H9 (cell line): ENCODE data around the gene SPPL3. TPM values are rescaled to one million over a fixed set of nuclear protein-coding genes. Genes with fewer than 3 reads are reported as not detected.

Experiments used
- DNase-seq: peaks from one replicate; pipeline ENCODE4 v3.0.0-alpha.2; 2017
- H2AFZ ChIP-seq: one replicate; pipeline ENCODE4 v1.6.1; 2013; ENCODE audit warnings: mild to moderate bottlenecking, low read length, control low read depth, moderate library complexity
- H2AK5ac ChIP-seq: 2 replicates; pipeline ENCODE4 v1.6.1; 2013; ENCODE audit warnings: low read length, control low read depth, mixed read lengths; ENCODE audit not compliant: insufficient read length
- H2BK120ac ChIP-seq: one replicate; pipeline ENCODE4 v1.6.1; 2013; ENCODE audit warnings: low read depth, mild to moderate bottlenecking, low read length, control low read depth, inconsistent platforms; ENCODE audit not compliant: poor library complexity, severe bottlenecking
- H2BK12ac ChIP-seq: 2 replicates; pipeline ENCODE4 v1.6.1; 2013; ENCODE audit warnings: low read length, control low read depth, mixed read lengths, low read depth; ENCODE audit not compliant: insufficient read length
- H2BK15ac ChIP-seq: 2 replicates; pipeline ENCODE4 v1.6.1; 2013; ENCODE audit warnings: low read depth, low read length, control low read depth
- H2BK20ac ChIP-seq: one replicate; pipeline ENCODE4 v1.6.1; 2013; ENCODE audit warnings: low read depth, mild to moderate bottlenecking, low read length, control low read depth, inconsistent platforms; ENCODE audit not compliant: poor library complexity, severe bottlenecking
- H2BK5ac ChIP-seq: 2 replicates; pipeline ENCODE4 v1.6.1; 2013; ENCODE audit warnings: low read length, control low read depth, mixed read lengths; ENCODE audit not compliant: insufficient read length
- H3K14ac ChIP-seq: 2 replicates; pipeline ENCODE4 v1.6.1; 2013; ENCODE audit warnings: low read length, control low read depth; ENCODE audit not compliant: insufficient read depth
- H3K18ac ChIP-seq: 2 replicates; pipeline ENCODE4 v1.6.1; 2013; ENCODE audit warnings: low read depth, mild to moderate bottlenecking, mixed read lengths, low read length, control low read depth; ENCODE audit not compliant: insufficient read length
- H3K23ac ChIP-seq: 2 replicates; pipeline ENCODE4 v1.6.1; 2013; ENCODE audit warnings: low read length, control low read depth, mixed read lengths, low read depth; ENCODE audit not compliant: insufficient read length
- H3K23me2 ChIP-seq: 2 replicates; pipeline ENCODE4 v1.6.1; 2013; ENCODE audit warnings: low read depth, mild to moderate bottlenecking, mixed read lengths, low read length, control low read depth; ENCODE audit not compliant: insufficient read length, poor library complexity, severe bottlenecking
- H3K27ac ChIP-seq: 2 replicates; pipeline ENCODE4 v1.5.1; 2013; ENCODE audit warnings: low read length, control low read depth, mixed read lengths, low read depth; ENCODE audit not compliant: insufficient read length
- H3K27me3 ChIP-seq: 2 replicates; pipeline ENCODE4 v1.6.1; 2013; ENCODE audit warnings: low read length, control low read depth, inconsistent platforms; ENCODE audit not compliant: insufficient read depth
- H3K4ac ChIP-seq: 2 replicates; pipeline ENCODE4 v1.6.1; 2013; ENCODE audit warnings: low read depth, mild to moderate bottlenecking, control low read depth, inconsistent platforms, low read length, moderate library complexity
- H3K4me1 ChIP-seq: 2 replicates; pipeline ENCODE4 v1.6.1; 2013; ENCODE audit warnings: low read length, control low read depth, inconsistent platforms; ENCODE audit not compliant: insufficient read depth
- H3K4me2 ChIP-seq: 2 replicates; pipeline ENCODE4 v1.6.1; 2013; ENCODE audit warnings: low read length, control low read depth, mixed read lengths; ENCODE audit not compliant: insufficient read length, insufficient read depth
- H3K56ac ChIP-seq: 2 replicates; pipeline ENCODE4 v1.6.1; 2013; ENCODE audit warnings: low read depth, mild to moderate bottlenecking, mixed read lengths, low read length, control low read depth; ENCODE audit not compliant: insufficient read length
- H3K79me1 ChIP-seq: 2 replicates; pipeline ENCODE4 v1.6.1; 2013; ENCODE audit warnings: low read depth, mild to moderate bottlenecking, moderate library complexity, low read length, control low read depth, inconsistent platforms; ENCODE audit not compliant: insufficient read depth, poor library complexity, severe bottlenecking
- H3K79me2 ChIP-seq: 2 replicates; pipeline ENCODE4 v1.6.1; 2013; ENCODE audit warnings: low read length, control low read depth, inconsistent platforms; ENCODE audit not compliant: insufficient read depth
- H3K9ac ChIP-seq: 2 replicates; pipeline ENCODE4 v1.6.1; 2013; ENCODE audit warnings: low read length, control low read depth, mixed read lengths; ENCODE audit not compliant: insufficient read length; ENCODE audit errors: extremely low read depth
- H3K9me3 ChIP-seq: one replicate; pipeline ENCODE4 v1.6.1; 2013; ENCODE audit warnings: low read depth, low read length, inconsistent platforms; ENCODE audit not compliant: control insufficient read depth
- H3T11ph ChIP-seq: one replicate; pipeline ENCODE4 v1.6.1; 2013; ENCODE audit warnings: mild to moderate bottlenecking, low read length, control low read depth, inconsistent platforms
- H4K20me1 ChIP-seq: one replicate; pipeline ENCODE4 v1.6.1; 2013; ENCODE audit not compliant: control insufficient read depth, insufficient read length, insufficient read depth
- H4K5ac ChIP-seq: 2 replicates; pipeline ENCODE4 v1.6.1; 2013; ENCODE audit warnings: low read depth, mild to moderate bottlenecking, mixed read lengths, low read length, control low read depth; ENCODE audit not compliant: insufficient read length
- H4K8ac ChIP-seq: replicated peaks from 2 replicates; pipeline ENCODE4 v1.6.1; 2013; ENCODE audit warnings: low read length, control low read depth, mixed read lengths, low read depth; ENCODE audit not compliant: insufficient read length
- H4K91ac ChIP-seq: 2 replicates; pipeline ENCODE4 v1.6.1; 2013; ENCODE audit warnings: low read depth, mild to moderate bottlenecking, moderate library complexity, mixed read lengths, low read length, control low read depth; ENCODE audit not compliant: insufficient read length
- H3K27ac Mint-ChIP-seq, 3 experiments: 2 replicates in 2 of 3; 3 replicates in 1 of 3; pipeline ENCODE4 v1.8.0; 2020 to 2021; ENCODE audit warnings: mixed read lengths in 3 of 3, mild to moderate bottlenecking in 1 of 3, moderate library complexity in 1 of 3
- H3K27me3 Mint-ChIP-seq: 2 replicates; pipeline ENCODE4 v1.8.0; 2021; ENCODE audit warnings: low read depth, mild to moderate bottlenecking, moderate library complexity, mixed read lengths
- H3K36me3 Mint-ChIP-seq, 3 experiments: 2 replicates in 2 of 3; 3 replicates in 1 of 3; pipeline ENCODE4 v1.8.0; 2020 to 2021; ENCODE audit warnings: low read depth in 3 of 3, mixed read lengths in 3 of 3; ENCODE audit not compliant: insufficient read depth in 1 of 3
- H3K4me1 Mint-ChIP-seq, 2 experiments: 2 replicates each; pipeline ENCODE4 v1.8.0; 2020; ENCODE audit warnings: mixed read lengths in 2 of 2
- H3K4me3 Mint-ChIP-seq, 2 experiments: 2 replicates in 1 of 2; 3 replicates in 1 of 2; pipeline ENCODE4 v1.8.0; 2020 to 2021; ENCODE audit warnings: mild to moderate bottlenecking in 2 of 2, mixed read lengths in 2 of 2, moderate library complexity in 1 of 2
- H3K9me3 Mint-ChIP-seq, 2 experiments: 2 replicates in 1 of 2; 3 replicates in 1 of 2; pipeline ENCODE4 v1.8.0; 2020; ENCODE audit warnings: mild to moderate bottlenecking in 2 of 2, mixed read lengths in 2 of 2, moderate library complexity in 1 of 2
- WGBS: extraction: QIAGEN DNeasy Blood & Tissue Kit; methylation state at CpG from one replicate; pipeline ENCODE4 v1.1.7; 2013; ENCODE audit warnings: missing lambda C conversion rate, low lambda C conversion rate, mixed read lengths; ENCODE audit not compliant: insufficient read length; ENCODE audit errors: extremely low coverage; 5-methylcytosine and 5-hydroxymethylcytosine counted together
- total RNA-seq: library from RNA; stranded (reverse); gene quantifications from 2 replicates; pipeline ENCODE4 v1.2.1, GENCODE V29; 2021
- TF ChIP-seq, protein P1 (sequence below): fragments of 200-600 bp; sonication (generic); conservative IDR thresholded peaks from 3 replicates; pipeline ENCODE4 v1.8.0; 2021; ENCODE audit warnings: antibody characterized with exemption, mild to moderate bottlenecking

The SPPL3 gene
- total RNA-seq, 1 experiment from 2014 or later, result 46.3 TPM

DNA sequence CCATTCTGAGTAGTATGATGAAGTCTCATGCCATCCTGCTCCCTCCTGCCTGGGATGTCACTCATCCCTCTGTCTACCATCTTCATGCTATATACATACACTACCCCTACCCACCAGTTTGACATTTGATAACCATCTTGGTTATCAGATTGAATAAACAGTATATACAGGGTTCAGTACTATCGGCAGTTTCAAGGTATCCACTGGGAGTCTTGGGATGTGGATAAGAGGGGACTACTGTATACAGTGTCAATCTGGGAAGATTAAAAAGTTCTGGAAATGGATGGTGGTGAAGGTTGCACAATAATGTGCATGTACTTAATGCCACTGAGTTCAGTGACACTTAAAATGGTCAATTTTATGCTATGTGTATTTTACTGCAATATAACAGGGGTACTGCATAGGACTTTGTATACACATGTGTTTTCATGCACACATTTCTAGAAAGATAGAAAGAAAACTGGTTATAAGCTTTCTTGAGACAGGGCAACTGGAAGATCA lies 22.1 kb downstream of the SPPL3 start:
- Histone ChIP-seq H4K91ac (no peak overlapping the region), H4K20me1 (no peaks in the 10 kb centered on the region), H3K9me3 (no peaks in the 10 kb centered on the region), H2BK120ac (no peak overlapping the region), H2AK5ac (no peak overlapping the region), H3K27me3 (no peaks in the 10 kb centered on the region), H3K56ac (no peak overlapping the region), H3K23ac (no peak overlapping the region), H2BK12ac (no peak overlapping the region), H2AFZ (no peak overlapping the region), H3K4me1 (no peaks in the 10 kb centered on the region), H3K79me1 (peaks cover 7% of the 10 kb centered on the region), H3T11ph (no peak overlapping the region), H3K9ac (no peak overlapping the region), H3K4me2 (no peak overlapping the region), H3K27ac (no peak overlapping the region), H3K79me2 (peaks cover 2% of the 10 kb centered on the region; the same call in 1 of the 2 replicates), H3K23me2 (no peaks in the 10 kb centered on the region), H2BK15ac (no peak overlapping the region), H2BK20ac (no peak overlapping the region), H4K8ac (no peak overlapping the region), H3K4ac (no peak overlapping the region), H4K5ac (no peak overlapping the region), H3K18ac (no peak overlapping the region), H2BK5ac (no peak overlapping the region), H3K14ac (no peak overlapping the region)
- Mint-ChIP-seq H3K27me3 (no peaks in the 10 kb centered on the region), H3K4me1 (peaks cover 4% of the 10 kb centered on the region in 2 experiments; a peak in 3 of 4 replicates), H3K9me3 (no peaks in the 10 kb centered on the region), H3K27ac (no peak overlapping the region), H3K4me3 (no peak overlapping the region), H3K36me3 (no peaks in the 10 kb centered on the region)
- TF ChIP-seq, protein P1, sequence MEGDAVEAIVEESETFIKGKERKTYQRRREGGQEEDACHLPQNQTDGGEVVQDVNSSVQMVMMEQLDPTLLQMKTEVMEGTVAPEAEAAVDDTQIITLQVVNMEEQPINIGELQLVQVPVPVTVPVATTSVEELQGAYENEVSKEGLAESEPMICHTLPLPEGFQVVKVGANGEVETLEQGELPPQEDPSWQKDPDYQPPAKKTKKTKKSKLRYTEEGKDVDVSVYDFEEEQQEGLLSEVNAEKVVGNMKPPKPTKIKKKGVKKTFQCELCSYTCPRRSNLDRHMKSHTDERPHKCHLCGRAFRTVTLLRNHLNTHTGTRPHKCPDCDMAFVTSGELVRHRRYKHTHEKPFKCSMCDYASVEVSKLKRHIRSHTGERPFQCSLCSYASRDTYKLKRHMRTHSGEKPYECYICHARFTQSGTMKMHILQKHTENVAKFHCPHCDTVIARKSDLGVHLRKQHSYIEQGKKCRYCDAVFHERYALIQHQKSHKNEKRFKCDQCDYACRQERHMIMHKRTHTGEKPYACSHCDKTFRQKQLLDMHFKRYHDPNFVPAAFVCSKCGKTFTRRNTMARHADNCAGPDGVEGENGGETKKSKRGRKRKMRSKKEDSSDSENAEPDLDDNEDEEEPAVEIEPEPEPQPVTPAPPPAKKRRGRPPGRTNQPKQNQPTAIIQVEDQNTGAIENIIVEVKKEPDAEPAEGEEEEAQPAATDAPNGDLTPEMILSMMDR, result no peak
- no CpG with 5 or more reads among the region's 1 CpG for WGBS
- DNase-seq, result no peak
